ENCODE results near the gene TMEM41A. TPM values are rescaled to one million over a fixed set of nuclear protein-coding genes. Genes with fewer than 3 reads are reported as not detected.

Gene TMEM41A
- total RNA-seq, 1 experiment from 2014 or later: 14.4 TPM

DNA sequence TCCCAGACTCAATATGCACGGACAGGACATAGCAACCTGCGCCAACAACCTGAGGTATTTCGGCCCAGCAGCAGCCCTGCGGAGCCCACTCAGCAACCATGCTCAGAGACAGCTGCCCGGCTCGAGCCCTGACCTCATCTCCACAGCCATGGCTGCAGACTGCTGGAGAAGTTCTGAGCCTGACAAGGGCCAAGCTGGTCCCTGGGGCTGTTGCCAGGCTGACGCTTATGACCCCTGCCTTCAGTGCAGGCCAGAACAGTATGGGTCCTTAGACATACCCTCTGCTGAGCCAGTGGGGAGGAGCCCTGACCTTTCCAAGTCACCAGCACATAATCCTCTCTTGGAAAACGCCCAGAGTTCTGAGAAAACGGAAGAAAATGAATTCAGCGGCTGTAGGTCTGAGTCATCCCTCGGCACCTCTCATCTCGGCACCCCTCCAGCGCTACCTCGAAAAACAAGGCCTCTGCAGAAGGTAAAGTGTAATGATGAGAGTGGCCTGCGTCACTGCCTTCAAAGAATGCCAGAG is 25.5 kb downstream of the TMEM41A start (continued):
- TF ChIP-seq, protein P1, sequence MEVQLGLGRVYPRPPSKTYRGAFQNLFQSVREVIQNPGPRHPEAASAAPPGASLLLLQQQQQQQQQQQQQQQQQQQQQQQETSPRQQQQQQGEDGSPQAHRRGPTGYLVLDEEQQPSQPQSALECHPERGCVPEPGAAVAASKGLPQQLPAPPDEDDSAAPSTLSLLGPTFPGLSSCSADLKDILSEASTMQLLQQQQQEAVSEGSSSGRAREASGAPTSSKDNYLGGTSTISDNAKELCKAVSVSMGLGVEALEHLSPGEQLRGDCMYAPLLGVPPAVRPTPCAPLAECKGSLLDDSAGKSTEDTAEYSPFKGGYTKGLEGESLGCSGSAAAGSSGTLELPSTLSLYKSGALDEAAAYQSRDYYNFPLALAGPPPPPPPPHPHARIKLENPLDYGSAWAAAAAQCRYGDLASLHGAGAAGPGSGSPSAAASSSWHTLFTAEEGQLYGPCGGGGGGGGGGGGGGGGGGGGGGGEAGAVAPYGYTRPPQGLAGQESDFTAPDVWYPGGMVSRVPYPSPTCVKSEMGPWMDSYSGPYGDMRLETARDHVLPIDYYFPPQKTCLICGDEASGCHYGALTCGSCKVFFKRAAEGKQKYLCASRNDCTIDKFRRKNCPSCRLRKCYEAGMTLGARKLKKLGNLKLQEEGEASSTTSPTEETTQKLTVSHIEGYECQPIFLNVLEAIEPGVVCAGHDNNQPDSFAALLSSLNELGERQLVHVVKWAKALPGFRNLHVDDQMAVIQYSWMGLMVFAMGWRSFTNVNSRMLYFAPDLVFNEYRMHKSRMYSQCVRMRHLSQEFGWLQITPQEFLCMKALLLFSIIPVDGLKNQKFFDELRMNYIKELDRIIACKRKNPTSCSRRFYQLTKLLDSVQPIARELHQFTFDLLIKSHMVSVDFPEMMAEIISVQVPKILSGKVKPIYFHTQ (CRISPR knock-in tag; IDR thresholded peaks at IDR 0.05): no peak
- no peak for TF ChIP-seq GABPB1 (CRISPR knock-in tag; IDR thresholded peaks at IDR 0.05)
- TF ChIP-seq, protein P2, sequence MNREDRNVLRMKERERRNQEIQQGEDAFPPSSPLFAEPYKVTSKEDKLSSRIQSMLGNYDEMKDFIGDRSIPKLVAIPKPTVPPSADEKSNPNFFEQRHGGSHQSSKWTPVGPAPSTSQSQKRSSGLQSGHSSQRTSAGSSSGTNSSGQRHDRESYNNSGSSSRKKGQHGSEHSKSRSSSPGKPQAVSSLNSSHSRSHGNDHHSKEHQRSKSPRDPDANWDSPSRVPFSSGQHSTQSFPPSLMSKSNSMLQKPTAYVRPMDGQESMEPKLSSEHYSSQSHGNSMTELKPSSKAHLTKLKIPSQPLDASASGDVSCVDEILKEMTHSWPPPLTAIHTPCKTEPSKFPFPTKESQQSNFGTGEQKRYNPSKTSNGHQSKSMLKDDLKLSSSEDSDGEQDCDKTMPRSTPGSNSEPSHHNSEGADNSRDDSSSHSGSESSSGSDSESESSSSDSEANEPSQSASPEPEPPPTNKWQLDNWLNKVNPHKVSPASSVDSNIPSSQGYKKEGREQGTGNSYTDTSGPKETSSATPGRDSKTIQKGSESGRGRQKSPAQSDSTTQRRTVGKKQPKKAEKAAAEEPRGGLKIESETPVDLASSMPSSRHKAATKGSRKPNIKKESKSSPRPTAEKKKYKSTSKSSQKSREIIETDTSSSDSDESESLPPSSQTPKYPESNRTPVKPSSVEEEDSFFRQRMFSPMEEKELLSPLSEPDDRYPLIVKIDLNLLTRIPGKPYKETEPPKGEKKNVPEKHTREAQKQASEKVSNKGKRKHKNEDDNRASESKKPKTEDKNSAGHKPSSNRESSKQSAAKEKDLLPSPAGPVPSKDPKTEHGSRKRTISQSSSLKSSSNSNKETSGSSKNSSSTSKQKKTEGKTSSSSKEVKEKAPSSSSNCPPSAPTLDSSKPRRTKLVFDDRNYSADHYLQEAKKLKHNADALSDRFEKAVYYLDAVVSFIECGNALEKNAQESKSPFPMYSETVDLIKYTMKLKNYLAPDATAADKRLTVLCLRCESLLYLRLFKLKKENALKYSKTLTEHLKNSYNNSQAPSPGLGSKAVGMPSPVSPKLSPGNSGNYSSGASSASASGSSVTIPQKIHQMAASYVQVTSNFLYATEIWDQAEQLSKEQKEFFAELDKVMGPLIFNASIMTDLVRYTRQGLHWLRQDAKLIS (CRISPR knock-in tag; IDR thresholded peaks at IDR 0.05; ENCODE audit: borderline replicate concordance): no peak
- no peak for TF ChIP-seq CREB1 (CRISPR knock-in tag; IDR thresholded peaks at IDR 0.05)
- no peak for TF ChIP-seq CBFB (CRISPR knock-in tag; IDR thresholded peaks at IDR 0.05; ENCODE audit: low read depth)
- TF ChIP-seq, protein P3, sequence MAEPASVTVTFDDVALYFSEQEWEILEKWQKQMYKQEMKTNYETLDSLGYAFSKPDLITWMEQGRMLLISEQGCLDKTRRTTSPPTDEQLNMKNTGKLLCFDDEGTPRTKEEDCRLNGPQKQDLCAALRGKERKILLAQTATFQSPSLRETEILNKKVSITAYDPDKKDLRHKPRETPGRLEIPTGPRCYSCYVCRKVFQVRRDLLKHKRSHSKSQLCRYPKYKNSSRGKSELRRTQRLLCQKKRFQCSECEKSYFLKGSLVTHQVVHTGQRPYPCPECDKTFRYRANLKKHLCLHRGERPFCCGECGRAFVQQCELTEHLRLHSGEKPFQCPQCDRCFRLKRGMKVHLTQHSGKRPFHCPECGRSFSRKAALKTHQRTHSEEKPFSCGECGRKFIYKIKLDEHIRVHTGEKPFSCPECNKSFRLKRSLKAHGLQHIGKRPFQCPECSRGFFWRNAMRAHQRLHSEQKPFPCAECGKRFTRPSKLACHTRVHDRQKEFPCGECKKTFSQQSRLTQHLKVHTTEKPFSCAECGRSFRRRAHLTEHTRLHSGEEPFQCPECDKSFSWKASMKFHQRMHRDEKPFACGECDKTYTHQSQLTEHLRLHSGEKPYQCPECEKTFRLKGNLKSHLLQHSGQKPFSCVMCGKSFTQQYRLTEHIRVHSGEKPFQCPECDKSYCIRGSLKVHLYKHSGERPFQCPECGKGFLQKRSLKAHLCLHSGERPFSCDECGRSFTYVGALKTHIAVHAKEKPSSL (CRISPR knock-in tag; conservative IDR thresholded peaks at IDR 0.05): no peak
- TF ChIP-seq, protein P4, sequence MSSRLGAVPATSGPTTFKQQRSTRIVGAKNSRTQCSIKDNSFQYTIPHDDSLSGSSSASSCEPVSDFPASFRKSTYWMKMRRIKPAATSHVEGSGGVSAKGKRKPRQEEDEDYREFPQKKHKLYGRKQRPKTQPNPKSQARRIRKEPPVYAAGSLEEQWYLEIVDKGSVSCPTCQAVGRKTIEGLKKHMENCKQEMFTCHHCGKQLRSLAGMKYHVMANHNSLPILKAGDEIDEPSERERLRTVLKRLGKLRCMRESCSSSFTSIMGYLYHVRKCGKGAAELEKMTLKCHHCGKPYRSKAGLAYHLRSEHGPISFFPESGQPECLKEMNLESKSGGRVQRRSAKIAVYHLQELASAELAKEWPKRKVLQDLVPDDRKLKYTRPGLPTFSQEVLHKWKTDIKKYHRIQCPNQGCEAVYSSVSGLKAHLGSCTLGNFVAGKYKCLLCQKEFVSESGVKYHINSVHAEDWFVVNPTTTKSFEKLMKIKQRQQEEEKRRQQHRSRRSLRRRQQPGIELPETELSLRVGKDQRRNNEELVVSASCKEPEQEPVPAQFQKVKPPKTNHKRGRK (CRISPR knock-in tag; IDR thresholded peaks at IDR 0.05; ENCODE audit: borderline replicate concordance): no peak
- TF ChIP-seq, protein P5, sequence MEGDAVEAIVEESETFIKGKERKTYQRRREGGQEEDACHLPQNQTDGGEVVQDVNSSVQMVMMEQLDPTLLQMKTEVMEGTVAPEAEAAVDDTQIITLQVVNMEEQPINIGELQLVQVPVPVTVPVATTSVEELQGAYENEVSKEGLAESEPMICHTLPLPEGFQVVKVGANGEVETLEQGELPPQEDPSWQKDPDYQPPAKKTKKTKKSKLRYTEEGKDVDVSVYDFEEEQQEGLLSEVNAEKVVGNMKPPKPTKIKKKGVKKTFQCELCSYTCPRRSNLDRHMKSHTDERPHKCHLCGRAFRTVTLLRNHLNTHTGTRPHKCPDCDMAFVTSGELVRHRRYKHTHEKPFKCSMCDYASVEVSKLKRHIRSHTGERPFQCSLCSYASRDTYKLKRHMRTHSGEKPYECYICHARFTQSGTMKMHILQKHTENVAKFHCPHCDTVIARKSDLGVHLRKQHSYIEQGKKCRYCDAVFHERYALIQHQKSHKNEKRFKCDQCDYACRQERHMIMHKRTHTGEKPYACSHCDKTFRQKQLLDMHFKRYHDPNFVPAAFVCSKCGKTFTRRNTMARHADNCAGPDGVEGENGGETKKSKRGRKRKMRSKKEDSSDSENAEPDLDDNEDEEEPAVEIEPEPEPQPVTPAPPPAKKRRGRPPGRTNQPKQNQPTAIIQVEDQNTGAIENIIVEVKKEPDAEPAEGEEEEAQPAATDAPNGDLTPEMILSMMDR (IDR thresholded peaks at IDR 0.05): no peak
- TF ChIP-seq, protein P6, sequence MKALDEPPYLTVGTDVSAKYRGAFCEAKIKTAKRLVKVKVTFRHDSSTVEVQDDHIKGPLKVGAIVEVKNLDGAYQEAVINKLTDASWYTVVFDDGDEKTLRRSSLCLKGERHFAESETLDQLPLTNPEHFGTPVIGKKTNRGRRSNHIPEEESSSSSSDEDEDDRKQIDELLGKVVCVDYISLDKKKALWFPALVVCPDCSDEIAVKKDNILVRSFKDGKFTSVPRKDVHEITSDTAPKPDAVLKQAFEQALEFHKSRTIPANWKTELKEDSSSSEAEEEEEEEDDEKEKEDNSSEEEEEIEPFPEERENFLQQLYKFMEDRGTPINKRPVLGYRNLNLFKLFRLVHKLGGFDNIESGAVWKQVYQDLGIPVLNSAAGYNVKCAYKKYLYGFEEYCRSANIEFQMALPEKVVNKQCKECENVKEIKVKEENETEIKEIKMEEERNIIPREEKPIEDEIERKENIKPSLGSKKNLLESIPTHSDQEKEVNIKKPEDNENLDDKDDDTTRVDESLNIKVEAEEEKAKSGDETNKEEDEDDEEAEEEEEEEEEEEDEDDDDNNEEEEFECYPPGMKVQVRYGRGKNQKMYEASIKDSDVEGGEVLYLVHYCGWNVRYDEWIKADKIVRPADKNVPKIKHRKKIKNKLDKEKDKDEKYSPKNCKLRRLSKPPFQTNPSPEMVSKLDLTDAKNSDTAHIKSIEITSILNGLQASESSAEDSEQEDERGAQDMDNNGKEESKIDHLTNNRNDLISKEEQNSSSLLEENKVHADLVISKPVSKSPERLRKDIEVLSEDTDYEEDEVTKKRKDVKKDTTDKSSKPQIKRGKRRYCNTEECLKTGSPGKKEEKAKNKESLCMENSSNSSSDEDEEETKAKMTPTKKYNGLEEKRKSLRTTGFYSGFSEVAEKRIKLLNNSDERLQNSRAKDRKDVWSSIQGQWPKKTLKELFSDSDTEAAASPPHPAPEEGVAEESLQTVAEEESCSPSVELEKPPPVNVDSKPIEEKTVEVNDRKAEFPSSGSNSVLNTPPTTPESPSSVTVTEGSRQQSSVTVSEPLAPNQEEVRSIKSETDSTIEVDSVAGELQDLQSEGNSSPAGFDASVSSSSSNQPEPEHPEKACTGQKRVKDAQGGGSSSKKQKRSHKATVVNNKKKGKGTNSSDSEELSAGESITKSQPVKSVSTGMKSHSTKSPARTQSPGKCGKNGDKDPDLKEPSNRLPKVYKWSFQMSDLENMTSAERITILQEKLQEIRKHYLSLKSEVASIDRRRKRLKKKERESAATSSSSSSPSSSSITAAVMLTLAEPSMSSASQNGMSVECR (CRISPR knock-in tag; IDR thresholded peaks at IDR 0.05; ENCODE audit: borderline replicate concordance): no peak
- TF ChIP-seq, protein P7, sequence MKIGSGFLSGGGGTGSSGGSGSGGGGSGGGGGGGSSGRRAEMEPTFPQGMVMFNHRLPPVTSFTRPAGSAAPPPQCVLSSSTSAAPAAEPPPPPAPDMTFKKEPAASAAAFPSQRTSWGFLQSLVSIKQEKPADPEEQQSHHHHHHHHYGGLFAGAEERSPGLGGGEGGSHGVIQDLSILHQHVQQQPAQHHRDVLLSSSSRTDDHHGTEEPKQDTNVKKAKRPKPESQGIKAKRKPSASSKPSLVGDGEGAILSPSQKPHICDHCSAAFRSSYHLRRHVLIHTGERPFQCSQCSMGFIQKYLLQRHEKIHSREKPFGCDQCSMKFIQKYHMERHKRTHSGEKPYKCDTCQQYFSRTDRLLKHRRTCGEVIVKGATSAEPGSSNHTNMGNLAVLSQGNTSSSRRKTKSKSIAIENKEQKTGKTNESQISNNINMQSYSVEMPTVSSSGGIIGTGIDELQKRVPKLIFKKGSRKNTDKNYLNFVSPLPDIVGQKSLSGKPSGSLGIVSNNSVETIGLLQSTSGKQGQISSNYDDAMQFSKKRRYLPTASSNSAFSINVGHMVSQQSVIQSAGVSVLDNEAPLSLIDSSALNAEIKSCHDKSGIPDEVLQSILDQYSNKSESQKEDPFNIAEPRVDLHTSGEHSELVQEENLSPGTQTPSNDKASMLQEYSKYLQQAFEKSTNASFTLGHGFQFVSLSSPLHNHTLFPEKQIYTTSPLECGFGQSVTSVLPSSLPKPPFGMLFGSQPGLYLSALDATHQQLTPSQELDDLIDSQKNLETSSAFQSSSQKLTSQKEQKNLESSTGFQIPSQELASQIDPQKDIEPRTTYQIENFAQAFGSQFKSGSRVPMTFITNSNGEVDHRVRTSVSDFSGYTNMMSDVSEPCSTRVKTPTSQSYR (CRISPR knock-in tag; IDR thresholded peaks at IDR 0.05): no peak
- TF ChIP-seq, protein P8, sequence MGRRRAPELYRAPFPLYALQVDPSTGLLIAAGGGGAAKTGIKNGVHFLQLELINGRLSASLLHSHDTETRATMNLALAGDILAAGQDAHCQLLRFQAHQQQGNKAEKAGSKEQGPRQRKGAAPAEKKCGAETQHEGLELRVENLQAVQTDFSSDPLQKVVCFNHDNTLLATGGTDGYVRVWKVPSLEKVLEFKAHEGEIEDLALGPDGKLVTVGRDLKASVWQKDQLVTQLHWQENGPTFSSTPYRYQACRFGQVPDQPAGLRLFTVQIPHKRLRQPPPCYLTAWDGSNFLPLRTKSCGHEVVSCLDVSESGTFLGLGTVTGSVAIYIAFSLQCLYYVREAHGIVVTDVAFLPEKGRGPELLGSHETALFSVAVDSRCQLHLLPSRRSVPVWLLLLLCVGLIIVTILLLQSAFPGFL (CRISPR knock-in tag; IDR thresholded peaks at IDR 0.05; ENCODE audit: borderline replicate concordance): no peak
- TF ChIP-seq SOX15 (CRISPR knock-in tag; IDR thresholded peaks at IDR 0.05): no peak
- TF ChIP-seq KAT7 (CRISPR knock-in tag; IDR thresholded peaks at IDR 0.05; ENCODE audit: borderline replicate concordance): no peak
